Stimulated activated CD4-positive, alpha-beta T cell treated with anti-CD3 and anti-CD28 coated beads, Interleukin-4, amount 100 ng/mL, for 48 hours (primary cell): Measurements from ENCODE around the gene HDAC11.
A peak's percentile ranks its signal among the peaks of the same experiment; 100 is the strongest.
"Not testable (repeated sequence)": the region's sequence is repeated elsewhere in the genome, so short reads cannot be mapped to it uniquely, and the experiment has no call there.

ENCODE experiments used
- DNase-seq, 2 donors: peaks; one replicate each; pipeline ENCODE4 v3.0.0-alpha.2; 2020; ENCODE audit warnings: low read depth in 2 of 2

HDAC11 gene

GRCh38 chr3:13492976-13493866 is 13.1 kb downstream of the HDAC11 start:
- DNase-seq, result no peak

GRCh38 chr3:13493867-13494441 is 13.8 kb downstream of the HDAC11 start:
- no peak for DNase-seq

- DNase-seq, result no peak
Measured at GRCh38 chr3:13494463-13495350, 14.6 kb downstream of the HDAC11 start.

GRCh38 chr3:13495351-13495813 is 15.3 kb downstream of the HDAC11 start:
- DNase-seq, result no peak

- DNase-seq, result peak; percentile 51 to 60
Measured at GRCh38 chr3:13495921-13496723, 16.0 kb downstream of the HDAC11 start.

- DNase-seq, result no peak
Measured at GRCh38 chr3:13496879-13497278, 16.8 kb downstream of the HDAC11 start.

- DNase-seq, result no peak
Measured at GRCh38 chr3:13497386-13497785, 17.3 kb downstream of the HDAC11 start.

GRCh38 chr3:13498354-13499060 is 18.4 kb downstream of the HDAC11 start:
- DNase-seq, result no peak

GRCh38 chr3:13499246-13499645 is 19.1 kb downstream of the HDAC11 start:
- not testable (repeated sequence) for DNase-seq

GRCh38 chr3:13500133-13500885 is 20.2 kb downstream of the HDAC11 start:
- DNase-seq, result peak in 1 of 2 donors; percentile 8

GRCh38 chr3:13501056-13501455 is 20.9 kb downstream of the HDAC11 start:
- DNase-seq, result no peak

GRCh38 chr3:13501521-13501920 is 21.4 kb downstream of the HDAC11 start:
- DNase-seq, result no peak

GRCh38 chr3:13501958-13502790 is 22.1 kb downstream of the HDAC11 start:
- no peak for DNase-seq

GRCh38 chr3:13502791-13503060 is 22.6 kb downstream of the HDAC11 start:
- no peak for DNase-seq

- DNase-seq, result no peak
Measured at GRCh38 chr3:13504161-13504831, 24.2 kb downstream of the HDAC11 start.

- no peak for DNase-seq
Measured at GRCh38 chr3:13505147-13506130, 25.3 kb downstream of the HDAC11 start.

GRCh38 chr3:13506239-13506638 is 26.1 kb downstream of the HDAC11 start:
- no peak for DNase-seq
